GM19372 (cell line): ENCODE results near the gene A3GALT2.
"Not testable (repeated sequence)": the region's sequence is repeated elsewhere in the genome, so short reads cannot be mapped to it uniquely, and the experiment has no call there.

ENCODE experiments used
- ATAC-seq: cut with Tn5 transposase; IDR thresholded peaks from one replicate; pipeline ENCODE4 v1.9.1; 2021; ENCODE audit warnings: mild to moderate bottlenecking, low read depth, moderate library complexity; ENCODE audit not compliant: unreplicated experiment

The A3GALT2 gene

DNA sequence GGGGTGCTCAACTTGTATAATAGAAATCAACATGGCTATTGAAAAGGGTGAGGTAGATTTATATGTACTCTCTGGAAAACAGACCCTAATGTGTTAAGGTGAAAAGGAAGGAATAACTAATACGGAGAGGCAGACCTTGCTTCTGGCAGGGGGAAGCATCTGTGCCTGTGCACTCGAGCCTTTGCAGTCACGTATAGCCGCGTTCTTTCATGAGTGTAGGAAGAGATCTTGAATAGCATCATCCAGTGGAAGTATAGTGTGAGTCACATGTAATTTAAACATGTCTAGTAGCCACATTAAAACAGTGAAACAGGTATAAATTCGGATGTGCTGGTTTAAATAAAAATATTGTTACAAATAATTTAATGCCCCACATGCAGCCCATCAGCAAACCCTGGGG, 3.0 kb downstream of the A3GALT2 start:
- ATAC-seq: no peak

DNA sequence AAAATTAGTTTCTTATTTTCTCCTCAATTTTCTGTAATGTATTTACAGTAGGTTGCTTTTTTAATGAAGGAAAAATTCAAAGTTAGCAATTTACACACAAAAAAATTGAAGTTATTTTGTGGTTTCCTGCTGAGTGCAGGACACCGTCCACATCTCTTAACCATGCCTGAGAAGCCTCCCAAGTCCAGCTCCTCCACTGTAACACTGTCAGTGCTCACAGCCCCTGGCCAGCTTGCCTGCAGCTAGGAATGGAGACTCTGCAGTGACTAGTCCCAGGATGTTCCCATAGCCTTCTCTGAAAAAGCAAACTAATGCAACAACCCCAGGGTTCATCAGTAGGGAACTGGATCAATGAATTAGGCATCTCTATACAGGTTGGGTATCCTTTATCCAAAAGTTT, 3.5 kb downstream of the A3GALT2 start:
- ATAC-seq: no peak

DNA sequence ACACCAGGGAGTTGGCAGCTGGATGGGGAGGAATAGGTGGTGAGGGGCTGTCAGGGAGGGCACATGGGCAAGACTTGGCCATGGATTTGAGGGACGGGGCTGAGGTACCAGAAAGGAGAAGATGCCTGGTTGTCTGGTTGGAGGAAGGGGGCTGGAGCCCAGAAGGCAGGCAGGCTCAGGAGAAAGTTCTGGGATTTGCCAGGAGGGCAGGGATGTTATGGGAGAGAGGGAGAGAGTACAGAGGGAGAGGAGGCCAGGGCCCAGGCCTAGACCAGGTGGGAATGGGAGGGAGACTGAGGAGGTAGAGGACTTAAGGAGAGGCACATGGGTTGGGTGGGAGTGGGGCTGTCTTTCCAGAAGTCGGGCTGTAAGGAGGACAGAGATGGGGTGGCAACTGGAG, 4.3 kb downstream of the A3GALT2 start:
- no peak for ATAC-seq

DNA sequence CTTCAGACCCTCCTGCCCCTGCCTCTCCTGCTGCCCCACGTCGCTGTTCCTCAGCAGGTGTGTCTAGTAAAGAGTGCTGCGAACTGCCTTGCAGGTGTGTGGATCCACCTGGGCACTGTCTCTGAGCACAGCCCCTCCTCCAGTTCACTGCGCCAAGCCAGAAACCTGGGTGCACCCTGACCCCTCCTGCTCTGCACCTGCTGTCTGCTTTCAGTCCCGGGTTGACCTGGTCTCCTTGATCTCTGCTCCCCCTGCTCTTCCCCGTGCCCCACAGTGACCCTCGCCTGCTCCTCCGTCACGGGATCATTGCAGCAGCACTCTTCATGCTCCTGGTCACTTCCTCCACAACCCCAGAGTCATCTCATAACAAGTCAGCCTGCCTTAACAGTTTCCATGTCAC, 6.5 kb downstream of the A3GALT2 start:
- ATAC-seq: no peak

DNA sequence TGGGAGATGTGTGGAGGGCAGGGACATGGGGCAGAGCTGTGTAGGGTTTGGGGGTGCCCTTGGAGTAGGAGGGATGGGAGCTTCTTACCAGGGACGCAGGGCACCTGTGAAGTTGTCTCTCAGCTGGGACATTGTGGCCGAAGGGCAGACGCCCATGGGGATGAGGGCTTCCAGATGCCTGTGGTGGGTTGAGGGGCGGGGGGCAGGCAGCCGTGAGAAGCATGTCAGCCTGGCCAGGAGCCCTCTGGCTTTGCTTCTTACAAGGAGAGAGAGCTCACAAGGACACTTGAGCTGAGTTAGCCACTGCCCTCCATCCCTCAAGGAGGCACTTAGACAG, 8.5 kb downstream of the A3GALT2 start:
- no peak for ATAC-seq

DNA sequence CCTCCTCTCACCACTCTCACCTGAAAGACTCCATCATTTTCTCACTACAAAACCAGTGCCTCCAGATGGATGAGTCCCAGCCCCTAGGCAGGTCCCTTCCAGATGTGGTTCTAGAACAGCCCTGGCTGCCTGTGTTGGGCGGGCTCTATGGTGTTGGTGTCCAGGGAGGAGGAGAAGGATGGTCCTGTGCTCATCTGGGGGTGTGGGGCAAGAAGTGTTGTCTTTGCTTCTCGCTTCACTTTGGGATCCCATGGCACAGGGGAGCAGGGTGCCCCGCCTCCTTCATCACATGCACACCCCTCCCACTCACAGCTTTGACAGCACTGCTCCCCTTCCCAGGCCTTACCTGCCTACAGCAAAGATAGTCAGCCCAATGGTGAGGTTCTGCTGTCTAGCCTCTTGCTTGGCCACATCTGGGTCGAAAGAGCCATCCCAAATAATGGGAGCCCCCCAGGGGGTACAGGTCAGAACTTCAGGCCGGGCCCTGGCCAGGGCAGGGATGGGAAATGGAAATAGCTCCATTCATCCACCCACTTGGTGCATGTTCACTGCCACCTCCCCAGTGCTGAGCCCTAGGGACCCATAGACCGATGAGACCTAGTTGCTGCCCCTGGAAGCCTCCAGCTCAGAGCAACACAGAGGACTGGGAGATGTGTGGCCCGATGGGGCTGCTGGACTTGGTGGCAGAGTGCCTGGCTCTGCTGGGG, 9.0 kb downstream of the A3GALT2 start:
- no peak for ATAC-seq

DNA sequence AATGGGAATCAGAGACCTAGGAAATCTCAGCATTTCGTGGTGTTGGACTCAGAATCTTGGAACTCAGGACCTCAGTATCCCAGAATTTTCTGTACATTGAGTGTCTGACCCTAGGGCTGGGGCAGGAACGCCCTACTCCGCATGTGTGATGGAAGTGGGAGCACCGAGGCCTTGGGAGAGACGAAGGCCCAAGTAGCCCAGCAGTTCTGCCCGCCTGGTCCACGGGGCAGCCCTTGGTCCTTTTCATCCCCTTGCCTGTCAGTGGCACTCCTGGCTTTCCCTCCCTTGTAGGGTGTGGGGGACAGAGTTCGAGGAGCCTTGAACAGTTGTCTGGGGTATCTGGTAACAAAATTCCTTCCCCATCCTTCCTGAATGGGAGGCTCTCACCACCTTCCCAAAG, 10.2 kb downstream of the A3GALT2 start:
- ATAC-seq: no peak

DNA sequence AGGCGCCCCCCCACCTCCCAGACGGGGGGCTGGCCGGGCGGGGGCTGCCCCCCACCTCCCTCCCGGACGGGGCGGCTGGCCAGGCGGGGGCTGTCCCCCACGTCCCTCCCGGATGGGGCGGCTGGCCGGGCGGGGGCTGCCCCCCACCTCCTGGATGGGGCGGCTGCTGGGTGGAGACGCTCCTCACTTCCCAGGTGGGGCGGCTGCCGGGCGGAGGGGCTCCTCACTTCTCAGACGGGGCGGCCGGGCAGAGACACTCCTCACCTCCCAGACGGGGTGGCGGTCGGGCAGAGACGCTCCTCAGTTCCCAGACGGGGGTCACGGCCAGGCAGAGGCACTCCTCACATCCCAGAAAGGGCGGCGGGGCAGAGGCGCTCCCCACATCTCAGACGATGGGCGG, 11.5 kb downstream of the A3GALT2 start:
- not testable (repeated sequence) for ATAC-seq

DNA sequence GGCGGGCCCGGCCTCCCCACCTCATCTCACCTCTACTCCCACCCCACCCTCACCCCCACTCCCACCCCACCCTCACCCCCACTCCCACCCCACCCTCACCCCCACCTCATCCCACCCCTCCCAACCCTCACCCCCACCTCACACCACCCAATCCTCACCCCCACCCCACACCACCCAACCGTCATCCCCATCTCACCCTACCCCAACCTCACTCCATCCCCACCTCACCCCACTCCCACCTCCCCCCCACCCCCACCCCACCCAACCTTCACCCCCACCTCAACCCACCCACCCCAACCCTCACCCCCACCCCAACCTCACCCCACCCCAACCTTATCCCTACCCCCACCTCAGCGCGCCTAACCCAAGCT, 13.4 kb downstream of the A3GALT2 start:
- no peak for ATAC-seq

DNA sequence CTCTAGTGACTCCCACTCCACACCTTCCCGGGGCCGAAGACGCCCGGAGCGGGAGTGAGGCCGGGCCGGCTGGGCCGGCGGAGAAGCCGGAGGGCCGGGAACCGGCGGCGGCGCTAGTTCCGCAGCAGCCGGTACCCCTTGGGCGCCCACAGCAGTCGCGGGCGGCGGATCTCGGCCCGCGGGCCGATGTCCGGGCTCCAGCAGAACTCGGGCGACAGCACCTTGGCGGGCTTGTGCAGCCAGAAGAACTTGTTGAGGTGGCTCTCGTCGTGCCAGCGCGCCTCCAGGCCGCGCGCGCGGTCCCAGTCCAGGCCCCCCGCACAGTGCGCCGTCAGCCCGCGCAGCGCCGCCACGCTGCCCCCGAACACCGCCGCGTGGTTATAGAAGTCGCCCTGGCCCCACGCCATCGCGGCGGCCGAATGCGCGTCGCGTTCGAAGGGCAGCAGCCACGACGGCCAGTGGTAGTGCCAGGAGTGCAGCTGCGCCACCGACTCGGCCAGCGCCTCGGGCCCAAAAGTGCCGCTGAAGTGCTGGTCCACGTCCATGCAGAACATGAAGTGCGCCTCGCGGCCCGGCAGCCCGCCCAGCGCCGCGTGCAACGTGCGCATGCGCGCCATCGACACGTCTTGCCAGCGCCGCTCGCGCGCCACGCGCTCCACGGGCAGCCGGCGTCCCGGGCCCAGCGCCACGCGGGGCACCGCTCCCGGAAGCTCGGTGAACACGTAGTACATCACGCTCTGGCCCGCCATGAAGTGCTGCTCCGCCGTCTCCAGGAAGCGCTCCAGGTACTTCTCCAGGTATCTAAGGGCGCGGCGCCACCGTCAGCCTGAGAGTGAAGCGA, 14.0 kb downstream of the A3GALT2 start:
- ATAC-seq: no peak

DNA sequence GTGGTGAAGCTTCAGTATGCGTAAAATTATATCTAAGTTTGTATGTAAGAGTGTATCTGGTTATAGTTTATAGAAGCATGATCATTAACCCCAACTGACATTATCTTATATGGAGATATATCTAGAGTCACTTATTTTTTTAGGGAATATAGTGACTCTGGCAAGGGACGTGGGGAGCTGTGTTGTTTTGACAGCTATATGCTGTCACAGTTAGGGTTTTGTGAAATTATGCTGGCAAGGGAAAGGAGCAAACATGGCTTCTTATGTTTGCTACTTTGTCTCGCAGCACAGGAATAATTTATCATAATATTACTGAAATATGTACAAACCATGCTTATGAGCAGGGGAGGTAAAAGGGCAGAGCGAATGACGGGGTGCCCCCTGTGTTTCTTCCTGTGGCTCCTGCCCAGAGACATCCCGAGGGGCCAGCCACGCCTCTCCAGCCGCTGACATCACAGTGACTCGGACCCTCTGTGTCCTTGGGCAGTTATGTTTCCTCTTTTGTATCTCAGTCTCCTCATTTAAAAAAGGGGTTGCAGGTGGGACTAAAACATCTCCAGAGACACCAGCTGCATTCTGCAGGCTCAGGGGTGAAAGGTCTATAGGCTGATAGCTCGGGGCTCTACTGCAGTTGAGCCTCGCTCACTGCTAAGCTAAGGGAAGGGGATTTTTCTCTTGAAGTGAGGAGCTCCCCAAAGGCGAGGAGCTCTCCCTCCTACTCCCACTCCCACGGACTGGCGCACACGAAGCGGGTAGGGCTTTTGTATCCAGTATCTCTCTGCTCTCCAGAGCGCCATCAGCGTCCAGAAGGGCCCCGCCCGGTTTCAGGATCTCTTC, 14.9 kb downstream of the A3GALT2 start:
- ATAC-seq: no peak

DNA sequence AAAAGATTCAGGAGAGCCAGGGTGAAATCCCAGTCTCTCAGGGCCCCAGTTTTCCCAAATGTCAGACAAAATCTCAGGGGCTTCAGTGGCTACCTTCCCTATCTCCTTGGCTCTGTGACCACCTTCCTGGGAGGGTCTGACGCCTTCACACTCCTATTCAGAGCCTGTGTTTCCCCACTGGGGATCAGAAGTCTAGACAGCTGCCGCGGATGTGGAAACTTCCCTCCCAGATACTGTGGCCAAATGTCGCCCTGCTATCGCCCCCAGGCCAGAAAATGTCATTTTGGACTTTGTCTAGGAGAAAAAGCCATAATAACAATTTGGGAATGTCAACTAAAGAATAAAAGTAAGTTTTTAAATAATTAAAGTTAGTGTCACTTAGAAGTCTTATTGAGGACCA, 15.9 kb downstream of the A3GALT2 start:
- no peak for ATAC-seq

DNA sequence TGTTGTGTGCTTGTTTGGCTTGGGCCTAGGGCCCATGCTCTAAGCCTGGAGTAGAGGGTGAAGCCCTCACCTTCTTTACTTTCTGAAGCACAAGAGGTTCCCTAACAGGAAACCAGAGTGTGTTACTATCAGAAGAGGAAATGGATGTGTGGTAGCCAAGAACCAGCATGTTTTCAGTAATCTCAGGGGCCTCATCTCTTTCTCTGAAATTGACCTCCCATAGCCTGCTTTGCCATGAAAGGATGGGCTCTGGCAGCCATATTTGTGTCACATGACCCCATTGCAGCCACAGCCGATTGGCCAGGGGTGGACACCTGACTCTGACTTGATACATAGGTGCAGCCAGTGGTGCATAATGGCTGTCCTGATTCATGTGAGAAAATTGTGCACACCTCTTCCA, 18.6 kb downstream of the A3GALT2 start:
- no peak for ATAC-seq

DNA sequence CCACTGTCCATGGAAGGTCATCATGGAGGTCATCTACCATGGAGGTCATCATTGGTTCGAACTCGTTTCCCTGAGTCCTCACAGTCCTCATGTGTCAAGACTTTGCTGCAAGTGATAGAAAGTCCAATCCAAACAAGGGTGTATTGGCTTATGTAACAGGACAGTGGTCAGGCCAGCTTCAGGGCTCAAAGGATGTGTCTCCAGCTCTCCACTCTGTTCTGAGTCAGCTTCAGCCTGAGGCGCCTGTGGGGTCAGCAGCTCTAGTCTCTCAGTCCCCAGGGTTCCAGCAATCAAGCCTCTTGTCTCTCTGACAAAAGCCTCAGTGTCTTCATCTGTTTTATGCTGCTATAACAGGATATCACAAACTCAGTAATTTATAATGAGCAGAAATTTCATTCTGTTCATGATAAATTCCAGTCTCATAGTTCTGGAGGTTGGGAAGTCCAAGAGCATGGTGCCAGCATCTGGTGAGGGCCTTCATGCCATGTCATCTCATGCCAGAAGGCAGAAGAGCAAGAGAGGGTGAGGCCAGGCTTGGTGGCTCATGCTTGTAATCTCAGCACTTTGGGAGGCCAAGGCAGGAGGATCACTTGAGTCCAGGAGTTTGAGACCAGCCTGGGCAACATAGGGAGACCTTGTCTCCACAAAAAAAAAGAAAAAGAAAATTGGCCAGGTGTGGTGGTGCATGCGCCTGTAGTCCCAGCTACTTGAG, 19.5 kb downstream of the A3GALT2 start:
- no peak for ATAC-seq

DNA sequence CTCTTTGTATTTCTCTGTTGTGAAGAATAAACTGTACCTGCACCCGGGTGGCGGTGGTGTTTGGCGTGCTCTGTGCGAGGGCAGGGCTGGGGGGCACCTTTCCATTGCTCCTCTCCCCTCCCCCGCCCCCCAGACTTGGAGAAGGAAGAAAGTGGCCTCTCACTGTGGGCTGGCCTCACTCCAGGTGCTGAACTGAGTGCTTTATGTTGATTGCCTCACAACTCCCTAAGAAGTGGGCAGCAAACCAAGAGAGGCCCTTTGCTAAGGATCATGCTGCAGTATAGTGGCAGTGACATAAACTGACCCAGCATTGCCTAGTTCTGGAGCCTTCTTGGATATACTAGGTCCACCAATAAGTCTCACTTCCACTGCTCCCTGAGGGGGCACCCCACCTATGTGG, 20.2 kb downstream of the A3GALT2 start:
- no peak for ATAC-seq

DNA sequence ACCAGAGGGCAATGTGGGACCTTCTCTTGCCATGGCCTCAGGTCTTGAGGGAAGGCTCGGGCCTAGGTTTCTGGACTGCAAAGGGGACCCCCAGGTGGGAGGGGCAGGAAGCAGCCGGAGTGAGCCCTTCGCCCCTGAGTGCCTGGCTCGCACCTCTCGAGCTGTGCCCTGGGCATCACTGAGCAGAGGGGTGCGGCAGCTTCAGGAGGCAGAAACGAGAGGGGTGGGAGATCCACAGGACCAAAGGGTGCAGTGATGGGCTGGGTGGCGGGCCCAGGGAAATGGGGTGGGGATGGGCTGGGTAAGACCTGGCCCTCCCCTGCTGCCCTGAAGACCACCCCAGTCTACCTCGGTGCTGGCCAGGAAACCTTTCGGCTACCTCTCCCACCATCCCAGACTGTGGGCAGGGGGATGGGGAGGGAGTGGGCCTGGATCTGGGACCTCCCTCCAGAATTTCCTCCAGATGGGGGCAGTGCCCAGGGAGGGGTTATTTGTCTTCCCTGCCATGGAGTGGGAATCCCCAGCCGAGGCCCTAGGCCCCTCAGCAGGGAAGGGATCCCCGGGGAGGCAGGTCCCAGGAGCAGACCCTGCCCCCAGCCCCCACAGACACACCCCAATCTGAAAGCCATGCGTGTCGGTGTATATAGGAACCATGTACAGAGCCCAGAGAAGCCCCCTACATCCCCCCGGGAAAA, 21.3 kb downstream of the A3GALT2 start:
- ATAC-seq: no peak

DNA sequence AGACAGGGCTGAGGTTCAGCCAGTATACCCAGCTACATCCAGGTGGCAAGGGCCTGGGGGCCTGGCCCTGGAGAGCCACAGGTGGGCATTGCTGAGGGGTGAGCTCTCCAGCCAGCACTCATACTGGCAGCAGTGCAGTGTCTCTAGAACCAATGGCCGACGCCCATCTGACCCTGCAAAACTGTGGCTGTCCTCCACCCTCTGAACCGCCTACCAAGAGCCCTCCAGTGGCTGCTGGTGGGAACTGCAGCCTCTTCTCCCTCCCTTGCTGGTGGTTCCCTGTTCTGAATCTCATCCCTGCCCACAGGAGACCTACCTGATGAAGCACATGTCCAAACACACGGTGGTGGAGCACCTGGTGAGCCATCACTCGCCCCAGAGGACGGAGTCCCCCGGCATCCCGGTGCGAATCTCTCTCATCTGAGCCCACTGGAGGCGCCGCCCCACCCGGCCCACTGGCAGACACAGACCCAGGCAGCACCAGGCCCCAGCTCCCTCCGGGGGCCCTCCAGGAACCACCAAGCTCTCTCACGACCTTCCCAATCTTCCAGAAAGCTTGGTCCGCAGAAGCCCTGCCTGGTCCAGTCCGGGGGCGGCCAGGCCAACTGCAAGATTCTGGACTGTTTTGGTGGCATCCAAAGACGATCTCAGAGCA, 22.1 kb downstream of the A3GALT2 start:
- no peak for ATAC-seq

DNA sequence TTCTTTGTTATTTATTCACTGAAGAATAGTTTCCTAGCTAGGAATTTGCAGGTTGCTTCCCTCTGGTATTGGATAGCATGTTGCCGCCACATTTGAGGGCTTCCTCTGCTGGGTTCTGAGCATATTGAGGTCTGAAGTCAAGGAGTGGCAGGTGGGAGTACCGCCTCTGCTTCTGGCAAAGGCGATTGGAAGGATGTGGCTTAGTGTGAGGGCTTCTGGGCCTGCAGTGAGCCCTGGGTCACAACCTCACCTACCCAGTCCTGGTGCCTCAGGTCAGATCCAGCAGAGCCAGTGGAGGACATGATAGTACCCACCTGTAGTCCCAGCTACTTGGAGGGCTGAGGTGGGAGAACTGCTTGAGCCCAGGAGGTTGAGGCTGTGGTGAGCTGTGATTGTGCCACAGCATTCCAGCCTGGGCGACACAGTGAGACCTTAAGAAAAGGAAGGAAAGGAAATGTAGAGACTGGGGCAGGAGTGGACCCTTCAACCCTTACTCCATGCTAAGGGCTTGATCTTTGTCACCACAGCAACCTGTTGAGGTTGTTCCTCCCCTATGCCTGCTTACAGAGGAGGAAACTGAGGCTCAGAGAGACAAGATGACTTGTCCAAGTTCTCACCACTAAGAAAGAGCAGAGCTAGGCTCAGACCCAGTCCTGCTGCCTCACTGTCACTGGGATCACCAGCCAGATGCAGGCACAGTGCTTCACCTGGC, 22.8 kb downstream of the A3GALT2 start:
- no peak for ATAC-seq

DNA sequence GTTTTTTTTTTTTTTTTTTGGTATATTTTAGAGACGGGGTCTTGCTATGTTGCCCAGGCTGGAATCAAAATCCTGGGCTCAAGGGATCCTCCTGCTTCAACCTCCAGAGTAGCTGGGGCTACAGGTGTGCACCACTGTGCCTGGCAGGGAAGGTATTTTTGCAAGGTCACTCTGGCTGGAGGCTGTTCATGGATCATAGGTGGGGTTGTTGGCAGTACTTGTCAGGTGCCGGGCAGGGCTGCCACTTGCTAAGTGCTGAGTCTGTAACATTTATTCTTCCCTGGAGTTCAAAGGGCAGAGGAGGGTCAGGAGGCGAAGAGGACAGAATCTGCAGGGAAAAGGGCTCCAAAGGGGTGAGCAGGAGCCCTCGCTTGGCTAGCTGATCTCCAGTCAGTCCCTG, 24.1 kb downstream of the A3GALT2 start:
- ATAC-seq: no peak
